Hepatocyte (in vitro differentiated cells): Measurements from ENCODE around the gene CSNK2B.

Experiments
- CTCF ChIP-seq: fragments of 200-600 bp; sonication (generic); IDR thresholded peaks from 2 replicates; pipeline ENCODE4 v1.5.1; 2016; ENCODE audit warnings: antibody characterized with exemption, mild to moderate bottlenecking; ENCODE audit not compliant: poor library complexity
- EZH2 ChIP-seq: fragments of 200-600 bp; sonication (generic); IDR thresholded peaks from 2 replicates; pipeline ENCODE4 v1.6.1; 2016; ENCODE audit warnings: antibody characterized with exemption, mild to moderate bottlenecking, borderline replicate concordance
- EZH2phosphoT487 ChIP-seq: fragments of 200-600 bp; sonication (generic); IDR thresholded peaks from one replicate; pipeline ENCODE4 v1.6.1; 2018; ENCODE audit warnings: antibody characterized with exemption, mild to moderate bottlenecking, low read depth, moderate library complexity; ENCODE audit not compliant: unreplicated experiment, severe bottlenecking

GRCh38 chr6:31717499-31718222 is 51.8 kb downstream of the CSNK2B start:
- no peak for TF ChIP-seq CTCF
- no peak for TF ChIP-seq EZH2
- TF ChIP-seq EZH2phosphoT487: no peak
